Large intestine (tissue), 3 donors: ENCODE results near the gene LRRC8B. TPM values are rescaled to one million over a fixed set of nuclear protein-coding genes. Genes with fewer than 3 reads are reported as not detected.

Source experiments
- DNase-seq, 2 donors: peaks; one replicate each; pipeline versions ENCODE4 v3.0.0 to v3.0.0-alpha.2; 2013
- H3K27ac ChIP-seq: one replicate; pipeline ENCODE4 v1.5.1; 2013; ENCODE audit warnings: low read length
- H3K27me3 ChIP-seq: 2 replicates; pipeline ENCODE4 v1.6.1; 2013; ENCODE audit warnings: low read length; ENCODE audit not compliant: control insufficient read depth, insufficient read depth
- H3K36me3 ChIP-seq: 2 replicates; pipeline ENCODE4 v1.6.1; 2013; ENCODE audit warnings: low read length; ENCODE audit not compliant: control insufficient read depth, insufficient read depth
- H3K4me1 ChIP-seq: one replicate; pipeline ENCODE4 v1.6.1; 2013; ENCODE audit warnings: low read length; ENCODE audit not compliant: control insufficient read depth, insufficient read depth
- H3K4me3 ChIP-seq: one replicate; pipeline ENCODE4 v1.5.1; 2013; ENCODE audit warnings: low read length
- H3K9me3 ChIP-seq: one replicate; pipeline ENCODE4 v1.6.1; 2013; ENCODE audit warnings: mild to moderate bottlenecking, low read depth, low read length, moderate library complexity; ENCODE audit not compliant: control insufficient read depth
- WGBS: methylation state at CpG from one replicate; pipeline ENCODE4 v1.1.5; 2013; ENCODE audit warnings: low lambda C conversion rate; ENCODE audit not compliant: insufficient coverage; 5-methylcytosine and 5-hydroxymethylcytosine counted together
- polyA plus RNA-seq: library from polyadenylated mRNA; unstranded; fragments of 120-200 nt; gene quantifications from one replicate; pipeline ENCODE4 v1.2.1, GENCODE V29; 2013

The LRRC8B gene
- polyA plus RNA-seq, 1 donor, result 10.2 TPM

GRCh38 chr1:89523572-89524368 is 859 bp upstream of the LRRC8B start:
- H3K36me3 ChIP-seq, result no peaks in the 10 kb centered on the region
- peak overlapping the region; percentile 98 for H3K27ac ChIP-seq
- H3K4me1 ChIP-seq, result peaks cover 11% of the 10 kb centered on the region
- no peaks in the 10 kb centered on the region for H3K9me3 ChIP-seq
- no peaks in the 10 kb centered on the region for H3K27me3 ChIP-seq
- WGBS, result 58% methylated on average over 4 of the region's 21 CpGs
- peak overlapping the region; percentile 93 for H3K4me3 ChIP-seq
- DNase-seq, result peak; percentile 53 to 90

GRCh38 chr1:89525169-89525855 is 683 bp downstream of the LRRC8B start:
- DNase-seq, result peak; percentile 41 to 87
- Histone ChIP-seq H3K27ac (peak overlapping the region; percentile 98), H3K9me3 (no peaks in the 10 kb centered on the region), H3K4me3 (peak overlapping the region; percentile 93), H3K27me3 (no peaks in the 10 kb centered on the region), H3K4me1 (peaks cover 11% of the 10 kb centered on the region), H3K36me3 (no peaks in the 10 kb centered on the region)
- 20% methylated on average over 1 of the region's 35 CpGs for WGBS

GRCh38 chr1:89527256-89527655 is 2.6 kb downstream of the LRRC8B start:
- DNase-seq, result no peak
- H3K4me1 ChIP-seq, result peaks cover 11% of the 10 kb centered on the region
- H3K4me3 ChIP-seq, result no peak overlapping the region
- no peak overlapping the region for H3K27ac ChIP-seq
- 71% methylated on average over 1 of the region's 1 CpG for WGBS
- no peaks in the 10 kb centered on the region for H3K36me3 ChIP-seq
- H3K9me3 ChIP-seq, result no peaks in the 10 kb centered on the region
- H3K27me3 ChIP-seq, result no peaks in the 10 kb centered on the region

GRCh38 chr1:89527750-89528381 is 3.2 kb downstream of the LRRC8B start:
- Histone ChIP-seq H3K4me3 (no peak overlapping the region), H3K27me3 (no peaks in the 10 kb centered on the region), H3K27ac (no peak overlapping the region), H3K9me3 (no peaks in the 10 kb centered on the region), H3K4me1 (peaks cover 11% of the 10 kb centered on the region), H3K36me3 (no peaks in the 10 kb centered on the region)
- no peak for DNase-seq
- 100% methylated on average over 1 of the region's 2 CpGs for WGBS

GRCh38 chr1:89528382-89528780 is 3.8 kb downstream of the LRRC8B start:
- DNase-seq, result no peak
- Histone ChIP-seq H3K36me3 (no peaks in the 10 kb centered on the region), H3K4me1 (peaks cover 11% of the 10 kb centered on the region), H3K27me3 (no peaks in the 10 kb centered on the region), H3K9me3 (no peaks in the 10 kb centered on the region), H3K27ac (no peak overlapping the region), H3K4me3 (no peak overlapping the region)

- Histone ChIP-seq H3K4me3 (no peak overlapping the region), H3K4me1 (peaks cover 7% of the 10 kb centered on the region), H3K36me3 (no peaks in the 10 kb centered on the region), H3K27ac (no peak overlapping the region), H3K27me3 (no peaks in the 10 kb centered on the region), H3K9me3 (no peaks in the 10 kb centered on the region)
- 100% methylated on average over 1 of the region's 2 CpGs for WGBS
- no peak for DNase-seq
Observed at GRCh38 chr1:89529196-89529595, 4.6 kb downstream of the LRRC8B start.

GRCh38 chr1:89530444-89531089 is 5.9 kb downstream of the LRRC8B start:
- Histone ChIP-seq H3K36me3 (no peaks in the 10 kb centered on the region), H3K9me3 (no peaks in the 10 kb centered on the region), H3K27me3 (no peaks in the 10 kb centered on the region), H3K4me1 (peaks cover 7% of the 10 kb centered on the region), H3K27ac (no peak overlapping the region), H3K4me3 (no peak overlapping the region)
- 100% methylated on average over 1 of the region's 8 CpGs for WGBS
- no peak for DNase-seq

- H3K27me3 ChIP-seq, result no peaks in the 10 kb centered on the region
- no CpG with 5 or more reads among the region's 3 CpGs for WGBS
- no peak overlapping the region for H3K27ac ChIP-seq
- DNase-seq, result no peak
- no peak overlapping the region for H3K4me3 ChIP-seq
- no peaks in the 10 kb centered on the region for H3K9me3 ChIP-seq
- no peaks in the 10 kb centered on the region for H3K4me1 ChIP-seq
- H3K36me3 ChIP-seq, result no peaks in the 10 kb centered on the region
Observed at GRCh38 chr1:89531480-89532139, 7.0 kb downstream of the LRRC8B start.

GRCh38 chr1:89532228-89532627 is 7.6 kb downstream of the LRRC8B start:
- Histone ChIP-seq H3K27ac (no peak overlapping the region), H3K9me3 (no peaks in the 10 kb centered on the region), H3K27me3 (no peaks in the 10 kb centered on the region), H3K36me3 (no peaks in the 10 kb centered on the region), H3K4me1 (no peaks in the 10 kb centered on the region), H3K4me3 (no peak overlapping the region)
- no CpG with 5 or more reads among the region's 4 CpGs for WGBS
- no peak for DNase-seq

GRCh38 chr1:89532866-89533265 is 8.2 kb downstream of the LRRC8B start:
- WGBS, result no CpG with 5 or more reads among the region's 1 CpG

More at GRCh38 chr1:89532866-89533265, 8.2 kb downstream of the LRRC8B start:
- Histone ChIP-seq H3K27ac (no peak overlapping the region), H3K4me1 (no peaks in the 10 kb centered on the region), H3K9me3 (no peaks in the 10 kb centered on the region), H3K36me3 (no peaks in the 10 kb centered on the region), H3K4me3 (no peak overlapping the region), H3K27me3 (no peaks in the 10 kb centered on the region)
- DNase-seq, result no peak
